Kidney epithelial cell (primary cell): ENCODE measurements around the gene PCYT2. TPM values are rescaled to one million over a fixed set of nuclear protein-coding genes. Genes with fewer than 3 reads are reported as not detected.

ENCODE experiments used
- DNase-seq: peaks from one replicate; pipeline ENCODE4 v3.0.0-alpha.2; 2010; ENCODE audit warnings: low read depth
- H3K27me3 ChIP-seq: 2 replicates; pipeline ENCODE4 v1.6.0; 2011; ENCODE audit warnings: low read length; ENCODE audit not compliant: control insufficient read depth, insufficient read depth
- H3K36me3 ChIP-seq: 2 replicates; pipeline ENCODE4 v1.5.1; 2011; ENCODE audit warnings: low read length; ENCODE audit not compliant: control insufficient read depth, insufficient read depth
- H3K4me3 ChIP-seq: 2 replicates; pipeline ENCODE4 v1.5.1; 2011; ENCODE audit warnings: low read depth, mild to moderate bottlenecking, control low read depth, low read length
- CTCF ChIP-seq: IDR thresholded peaks from 2 replicates; pipeline ENCODE4 v1.5.1; 2011; ENCODE audit warnings: mild to moderate bottlenecking, moderate library complexity, low read length, control low read depth, inconsistent platforms; ENCODE audit not compliant: insufficient read depth, poor library complexity, severe bottlenecking
- total RNA-seq: library from RNA; depleted of rRNA; stranded (reverse); fragments of >200 nt; gene quantifications from 2 replicates; pipeline ENCODE4 v1.2.3, GENCODE V29; 2015

Gene PCYT2
- total RNA-seq, 1 donor from 2014 or later: 30.4 TPM

DNA sequence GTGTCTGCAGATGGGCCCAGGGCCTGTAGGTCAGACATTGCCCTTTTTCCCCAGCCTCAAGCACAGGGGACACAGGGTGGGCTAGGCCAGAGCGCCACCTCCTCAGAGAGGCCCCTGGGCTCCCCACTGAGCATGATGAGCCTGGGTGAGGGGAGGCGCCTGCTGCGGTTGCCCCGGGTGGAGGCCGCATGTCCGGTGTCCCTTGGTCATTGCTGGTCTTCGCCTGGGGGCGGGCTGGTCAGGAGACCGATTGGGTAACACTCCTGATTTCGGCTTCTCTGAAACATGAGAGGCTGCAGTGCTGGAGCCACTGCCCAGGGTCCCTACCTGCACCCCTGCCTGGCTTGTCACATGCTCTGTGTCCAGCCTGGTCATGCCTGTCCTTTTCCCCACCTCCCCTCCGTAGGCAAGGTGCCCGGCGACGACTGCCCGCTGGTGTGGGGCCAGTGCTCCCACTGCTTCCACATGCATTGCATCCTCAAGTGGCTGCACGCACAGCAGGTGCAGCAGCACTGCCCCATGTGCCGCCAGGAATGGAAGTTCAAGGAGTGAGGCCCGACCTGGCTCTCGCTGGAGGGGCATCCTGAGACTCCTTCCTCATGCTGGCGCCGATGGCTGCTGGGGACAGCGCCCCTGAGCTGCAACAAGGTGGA lies 11.6 kb downstream of the PCYT2 start:
- Histone ChIP-seq H3K36me3 (peaks cover 5% of the 10 kb centered on the region), H3K27me3 (peaks cover 13% of the 10 kb centered on the region), H3K4me3 (no peak overlapping the region)
- DNase-seq: no peak
- TF ChIP-seq CTCF: no peak

GRCh38 chr17:81898885-81899284 lies 12.3 kb downstream of the PCYT2 start:
- TF ChIP-seq CTCF: no peak
- Histone ChIP-seq H3K36me3 (peaks cover 5% of the 10 kb centered on the region), H3K4me3 (no peak overlapping the region), H3K27me3 (peaks cover 13% of the 10 kb centered on the region)
- DNase-seq: no peak

GRCh38 chr17:81898029-81898866 lies 13.0 kb downstream of the PCYT2 start:
- H3K27me3 ChIP-seq: peaks cover 13% of the 10 kb centered on the region
- DNase-seq: no peak
- H3K4me3 ChIP-seq: no peak overlapping the region
- TF ChIP-seq CTCF: no peak
- peaks cover 5% of the 10 kb centered on the region for H3K36me3 ChIP-seq

DNA sequence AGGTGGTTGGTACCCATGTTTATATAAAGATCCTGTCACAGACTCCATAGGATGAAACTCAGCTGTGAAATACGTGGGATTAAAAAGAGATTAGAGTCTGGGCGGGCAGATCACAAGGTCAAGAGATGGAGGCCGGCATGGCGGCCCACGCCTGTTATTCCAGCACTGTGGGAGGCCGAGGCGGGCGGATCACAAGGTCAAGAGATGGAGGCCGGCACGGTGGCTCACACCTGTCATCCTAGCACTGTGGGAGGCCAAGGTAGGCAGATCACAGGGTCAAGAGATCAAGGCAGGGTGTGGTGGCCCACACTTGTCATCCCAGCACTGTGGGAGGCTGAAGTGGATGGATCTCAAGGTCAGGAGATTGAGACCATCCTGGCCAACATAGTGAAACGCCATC lies 15.8 kb downstream of the PCYT2 start:
- H3K27me3 ChIP-seq: no peaks in the 10 kb centered on the region
- TF ChIP-seq CTCF: no peak
- H3K36me3 ChIP-seq: peaks cover 5% of the 10 kb centered on the region
- H3K4me3 ChIP-seq: no peak overlapping the region
- no peak for DNase-seq

DNA sequence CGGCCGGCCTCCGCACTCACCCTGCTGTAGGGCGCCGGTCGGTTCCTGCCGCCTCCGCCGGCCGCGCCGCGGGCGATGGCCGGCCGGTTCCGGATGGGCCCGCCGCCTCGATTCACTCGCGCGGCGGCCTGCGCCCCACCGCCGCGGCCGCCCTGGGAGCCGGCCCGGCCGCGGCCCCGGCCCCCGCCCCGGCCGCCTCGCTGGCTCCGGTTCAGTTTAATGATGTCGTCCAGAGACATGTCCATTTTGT lies 20.0 kb downstream of the PCYT2 start:
- Histone ChIP-seq H3K36me3 (peaks cover 8% of the 10 kb centered on the region), H3K27me3 (no peaks in the 10 kb centered on the region), H3K4me3 (peak overlapping the region; percentile 86)
- TF ChIP-seq CTCF: no peak
- no peak for DNase-seq
